ENCODE data around the gene ARL3.

DNA sequence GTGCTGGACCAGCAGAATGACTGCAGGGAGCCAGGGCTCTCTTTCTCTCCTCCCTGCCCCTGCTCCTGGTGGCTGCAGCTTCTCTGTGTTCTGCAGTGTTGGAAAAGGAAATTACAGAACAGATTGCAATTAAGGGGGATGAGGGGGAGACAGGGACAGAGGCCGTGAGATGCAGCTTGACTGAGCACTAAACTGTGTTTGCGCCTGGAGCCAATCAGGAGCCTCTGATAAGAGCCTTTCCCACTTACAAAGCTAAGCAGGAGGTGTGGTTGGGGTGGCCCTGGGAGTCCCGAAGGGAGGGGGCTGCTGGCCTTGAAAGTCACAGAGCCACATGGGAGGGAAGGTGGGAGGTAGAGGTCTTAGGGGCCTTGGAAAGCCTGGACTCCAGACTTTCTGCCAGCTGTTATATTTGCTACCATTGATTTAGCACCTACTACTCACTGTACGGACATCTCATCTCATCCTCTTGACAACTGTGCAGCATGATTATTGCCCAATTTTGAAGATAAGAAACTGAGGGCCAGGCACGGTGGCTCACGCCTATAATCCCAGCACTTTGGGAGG, 43.2 kb downstream of the ARL3 start:
- no peak for TF ChIP-seq CTCF (conservative IDR thresholded peaks at IDR 0.05; ENCODE audit: low read depth, low read length)
- TF ChIP-seq POLR2A (IDR thresholded peaks at IDR 0.05; ENCODE audit: low read depth, low read length) = no peak
- TF ChIP-seq CHD1 (IDR thresholded peaks at IDR 0.05; ENCODE audit: low read depth, low read length) = no peak
- TF ChIP-seq MXI1 (IDR thresholded peaks at IDR 0.05; ENCODE audit: borderline replicate concordance, low read depth, low read length) = no peak
- no peak for TF ChIP-seq BHLHE40 (IDR thresholded peaks at IDR 0.05; ENCODE audit: low read depth, low read length)
- no peak for TF ChIP-seq MAZ (IDR thresholded peaks at IDR 0.05; ENCODE audit: borderline replicate concordance, low read depth, low read length)

Data from IMR-90 (cell line).